ENCODE results near the gene EXOC3L4.
A peak's percentile ranks its signal among the peaks of the same experiment; 100 is the strongest.

Gene EXOC3L4

DNA sequence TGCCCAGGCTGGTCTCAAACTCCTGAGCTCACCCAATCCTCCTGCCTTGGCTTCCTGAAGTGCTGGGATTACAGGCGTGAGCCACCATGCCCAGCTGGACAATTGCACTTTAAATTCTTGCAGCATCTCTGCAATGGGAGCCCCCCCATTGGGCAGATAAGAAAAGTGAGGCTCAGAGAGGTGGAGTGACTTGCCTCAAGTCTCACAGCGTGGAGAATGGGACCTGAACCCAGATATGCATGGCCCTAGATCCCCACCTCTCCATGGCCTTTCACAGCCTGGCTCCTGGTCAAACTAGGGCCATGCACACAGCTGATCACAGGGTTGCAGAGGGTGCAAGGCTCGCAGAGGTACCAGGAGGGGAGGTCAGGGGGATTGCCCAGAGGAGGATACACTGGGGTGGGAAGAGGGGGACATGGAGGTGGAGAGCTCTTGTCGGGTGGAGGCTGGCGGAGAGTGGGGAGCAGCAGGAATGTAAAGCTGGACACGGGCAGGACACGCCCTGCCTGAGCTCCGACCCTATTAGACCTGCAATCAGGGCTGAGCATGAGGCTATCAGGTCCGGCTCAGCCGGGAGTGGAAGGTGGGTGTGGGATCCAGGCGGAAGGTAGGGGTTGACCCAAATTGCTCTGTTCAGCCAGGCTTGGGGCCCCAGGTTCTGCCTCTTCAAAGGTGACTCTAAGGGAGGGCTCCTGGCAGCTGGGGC is 6.9 kb downstream of the EXOC3L4 start:
- in situ Hi-C loops (cut with HindIII; ENCODE audit: low sequenced_read_pairs) = no loop called here
- TF ChIP-seq, protein P1, sequence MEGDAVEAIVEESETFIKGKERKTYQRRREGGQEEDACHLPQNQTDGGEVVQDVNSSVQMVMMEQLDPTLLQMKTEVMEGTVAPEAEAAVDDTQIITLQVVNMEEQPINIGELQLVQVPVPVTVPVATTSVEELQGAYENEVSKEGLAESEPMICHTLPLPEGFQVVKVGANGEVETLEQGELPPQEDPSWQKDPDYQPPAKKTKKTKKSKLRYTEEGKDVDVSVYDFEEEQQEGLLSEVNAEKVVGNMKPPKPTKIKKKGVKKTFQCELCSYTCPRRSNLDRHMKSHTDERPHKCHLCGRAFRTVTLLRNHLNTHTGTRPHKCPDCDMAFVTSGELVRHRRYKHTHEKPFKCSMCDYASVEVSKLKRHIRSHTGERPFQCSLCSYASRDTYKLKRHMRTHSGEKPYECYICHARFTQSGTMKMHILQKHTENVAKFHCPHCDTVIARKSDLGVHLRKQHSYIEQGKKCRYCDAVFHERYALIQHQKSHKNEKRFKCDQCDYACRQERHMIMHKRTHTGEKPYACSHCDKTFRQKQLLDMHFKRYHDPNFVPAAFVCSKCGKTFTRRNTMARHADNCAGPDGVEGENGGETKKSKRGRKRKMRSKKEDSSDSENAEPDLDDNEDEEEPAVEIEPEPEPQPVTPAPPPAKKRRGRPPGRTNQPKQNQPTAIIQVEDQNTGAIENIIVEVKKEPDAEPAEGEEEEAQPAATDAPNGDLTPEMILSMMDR (IDR thresholded peaks at IDR 0.05; ENCODE audit: low read depth, low read length, missing control alignments) = no peak
- no peak for DNase-seq (ENCODE audit: low read depth)
- no peak overlapping the region for H3K4me3 ChIP-seq (ENCODE audit: low read depth, low read length)

DNA sequence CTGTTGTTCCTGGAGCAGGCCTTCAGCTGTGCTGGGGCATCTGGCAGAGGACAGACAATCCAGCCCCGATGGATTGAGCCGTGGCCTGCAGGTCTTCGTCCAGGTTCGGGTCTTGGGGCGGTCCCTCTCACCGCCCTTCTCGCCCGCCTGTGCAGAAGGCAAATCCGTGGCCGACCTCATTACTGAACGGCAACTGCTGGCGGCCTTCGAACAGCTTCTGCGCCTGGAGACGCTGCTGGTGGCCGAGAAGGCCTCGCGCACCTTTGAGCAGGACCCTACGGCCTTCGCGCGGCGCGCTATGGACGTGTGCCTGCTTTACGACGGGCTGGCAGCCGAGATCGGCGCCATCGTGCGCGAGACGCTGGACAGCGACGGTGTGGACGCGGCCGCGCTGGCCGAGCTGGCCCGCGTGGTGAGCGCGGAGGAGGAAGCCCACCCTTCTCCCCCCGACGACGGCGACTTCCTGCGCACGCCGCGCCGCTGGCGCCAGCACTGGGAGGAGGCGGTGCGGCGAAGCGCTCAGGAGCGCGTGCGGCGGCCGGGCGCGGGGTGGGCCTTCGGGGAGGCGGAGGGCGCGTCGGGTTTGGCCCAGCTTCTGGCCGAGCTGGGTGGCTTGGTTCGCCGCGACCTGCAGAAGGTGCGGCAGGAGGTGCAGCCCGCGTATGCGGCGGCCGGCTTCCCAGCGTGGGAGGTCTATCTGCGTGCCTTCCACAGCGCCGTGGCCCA is 7.6 kb downstream of the EXOC3L4 start:
- DNase-seq (ENCODE audit: low read depth) = no peak

DNA sequence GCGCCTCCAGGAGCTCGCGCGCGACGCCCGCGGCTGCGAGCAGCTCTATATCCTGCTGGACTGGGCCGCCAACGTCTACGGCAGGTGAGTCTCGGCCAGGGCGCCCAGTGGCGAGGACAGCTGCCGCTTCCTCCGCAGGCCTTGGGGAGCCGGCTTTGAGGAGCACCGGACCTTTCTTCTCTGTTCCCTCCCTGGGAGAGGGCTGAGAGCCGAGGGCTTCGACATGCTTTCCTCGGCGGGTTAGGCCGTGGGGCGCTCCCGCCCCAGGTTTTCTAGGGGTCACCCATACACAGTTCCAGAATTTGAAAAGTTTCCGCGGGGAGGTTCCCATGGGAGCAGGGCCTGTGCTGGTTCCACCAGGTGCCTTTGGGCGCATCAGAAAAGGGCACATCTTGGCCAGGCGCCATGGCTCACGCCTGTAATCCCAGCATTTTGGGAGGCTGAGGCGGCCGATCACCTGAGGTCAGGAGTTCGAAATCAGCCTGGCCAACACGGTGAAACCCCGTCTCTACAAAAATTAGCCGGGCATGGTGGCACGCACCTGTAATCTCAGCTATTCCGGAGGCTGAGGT is 8.2 kb downstream of the EXOC3L4 start:
- DNase-seq (ENCODE audit: low read depth) = no peak
- no peak overlapping the region for H3K4me3 ChIP-seq (ENCODE audit: low read depth, low read length)
- in situ Hi-C loops (cut with HindIII; ENCODE audit: low sequenced_read_pairs) = no loop called here
- TF ChIP-seq, protein P1 (IDR thresholded peaks at IDR 0.05; ENCODE audit: low read depth, low read length, missing control alignments) = no peak

More for the DNA sequence above, 7.6 kb downstream of the EXOC3L4 start:
- no peak overlapping the region for H3K4me3 ChIP-seq (ENCODE audit: low read depth, low read length)
- in situ Hi-C loops (cut with HindIII; ENCODE audit: low sequenced_read_pairs) = no loop called here
- TF ChIP-seq, protein P1 (IDR thresholded peaks at IDR 0.05; ENCODE audit: low read depth, low read length, missing control alignments) = no peak

DNA sequence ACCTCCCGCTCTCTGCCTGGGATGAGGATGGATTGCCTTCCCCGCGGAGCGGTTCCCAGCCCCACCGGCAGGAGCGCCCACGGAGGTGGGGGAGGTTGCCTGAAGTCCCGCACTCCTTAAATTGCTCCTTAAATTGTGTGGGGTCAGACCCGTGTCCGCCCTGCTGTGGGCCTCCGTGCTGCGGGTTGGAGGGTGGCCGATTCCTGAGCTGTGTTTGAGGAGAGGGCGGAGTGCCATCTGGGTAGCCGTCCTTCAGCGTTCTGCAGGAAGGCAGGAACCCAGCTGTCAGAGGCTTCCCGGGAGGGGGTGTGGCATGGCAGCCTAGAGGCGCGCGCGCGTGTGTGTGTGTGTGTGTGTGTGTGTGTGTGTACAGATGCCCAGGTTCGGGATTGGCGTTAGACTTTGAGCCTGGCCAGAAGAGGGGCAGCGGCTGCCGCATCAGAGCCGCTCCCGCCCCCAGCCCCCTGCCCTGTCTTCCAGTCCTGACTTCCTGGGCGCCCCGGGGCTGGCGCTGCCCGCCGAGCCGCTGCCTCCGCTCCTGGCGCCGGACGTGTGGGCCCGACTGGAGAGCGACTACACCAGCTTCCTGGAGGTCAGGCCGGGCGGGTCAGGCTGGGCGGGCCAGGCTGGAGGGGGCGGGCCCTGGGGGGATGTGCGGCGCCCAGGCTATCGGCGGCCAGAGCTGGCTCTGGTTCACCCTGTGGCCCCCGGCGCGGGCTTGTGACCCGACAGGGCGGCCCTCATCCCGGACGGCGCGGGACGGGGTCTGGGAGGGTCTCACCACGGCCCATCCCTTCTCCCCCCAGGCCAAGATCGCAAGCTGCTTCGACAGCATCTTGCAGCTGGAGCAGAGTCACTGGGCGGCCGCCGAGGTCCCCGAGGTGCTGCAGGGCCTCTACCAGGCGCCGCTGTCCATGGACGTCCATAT is 9.2 kb downstream of the EXOC3L4 start:
- in situ Hi-C loops (cut with HindIII; ENCODE audit: low sequenced_read_pairs) = no loop called here
- no peak overlapping the region for H3K4me3 ChIP-seq (ENCODE audit: low read depth, low read length)
- TF ChIP-seq, protein P1 (IDR thresholded peaks at IDR 0.05; ENCODE audit: low read depth, low read length, missing control alignments) = peak; percentile 30
- DNase-seq (ENCODE audit: low read depth) = no peak

DNA sequence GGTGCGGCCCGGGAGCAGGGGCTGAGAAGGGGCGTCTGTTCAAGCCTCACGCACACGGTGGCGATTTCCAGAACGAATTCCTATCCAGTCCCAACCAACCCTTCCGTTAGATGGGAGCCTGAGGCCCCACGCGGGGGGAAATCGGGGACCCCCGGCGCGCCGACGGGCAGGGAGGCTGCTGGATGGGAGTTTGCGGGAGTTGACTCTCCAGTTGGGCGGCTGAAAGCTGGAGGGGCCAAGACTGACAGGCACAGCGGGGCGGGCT is 9.8 kb downstream of the EXOC3L4 start:
- TF ChIP-seq, protein P1 (IDR thresholded peaks at IDR 0.05; ENCODE audit: low read depth, low read length, missing control alignments) = no peak
- no peak overlapping the region for H3K4me3 ChIP-seq (ENCODE audit: low read depth, low read length)
- in situ Hi-C loops (cut with HindIII; ENCODE audit: low sequenced_read_pairs) = no loop called here
- DNase-seq (ENCODE audit: low read depth) = no peak
